GM18502 (cell line): ENCODE data around the gene BRINP1.
A peak's percentile ranks its signal among the peaks of the same experiment; 100 is the strongest.

ENCODE experiments used
- ATAC-seq: cut with Tn5 transposase; IDR thresholded peaks from one replicate; pipeline ENCODE4 v1.9.1; 2021; ENCODE audit warnings: mild to moderate bottlenecking; ENCODE audit not compliant: unreplicated experiment, poor library complexity

Gene BRINP1

DNA sequence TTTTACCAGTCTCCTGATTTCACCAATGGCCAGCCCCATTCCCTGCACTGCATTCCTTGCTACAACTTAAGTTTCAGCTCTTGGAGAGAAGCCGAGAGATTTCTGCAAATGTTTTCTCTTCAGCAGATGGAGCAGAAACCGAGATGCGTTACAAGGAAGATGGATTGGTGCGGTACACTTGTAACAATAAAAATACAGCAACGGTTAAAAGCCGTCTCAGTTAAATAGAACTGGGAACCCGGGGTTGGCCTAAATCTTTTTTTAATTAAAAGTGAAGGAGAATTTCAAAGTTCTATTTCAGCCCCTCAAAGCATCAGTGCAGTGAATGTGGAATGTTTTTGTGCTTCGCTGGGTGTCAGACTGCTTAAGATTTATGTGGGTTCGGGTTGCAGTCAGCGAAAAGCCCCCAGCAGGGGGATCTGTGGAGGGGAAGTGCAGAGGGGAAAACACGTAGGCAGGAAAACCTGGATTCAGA is 19.8 kb downstream of the BRINP1 start:
- no peak for ATAC-seq

DNA sequence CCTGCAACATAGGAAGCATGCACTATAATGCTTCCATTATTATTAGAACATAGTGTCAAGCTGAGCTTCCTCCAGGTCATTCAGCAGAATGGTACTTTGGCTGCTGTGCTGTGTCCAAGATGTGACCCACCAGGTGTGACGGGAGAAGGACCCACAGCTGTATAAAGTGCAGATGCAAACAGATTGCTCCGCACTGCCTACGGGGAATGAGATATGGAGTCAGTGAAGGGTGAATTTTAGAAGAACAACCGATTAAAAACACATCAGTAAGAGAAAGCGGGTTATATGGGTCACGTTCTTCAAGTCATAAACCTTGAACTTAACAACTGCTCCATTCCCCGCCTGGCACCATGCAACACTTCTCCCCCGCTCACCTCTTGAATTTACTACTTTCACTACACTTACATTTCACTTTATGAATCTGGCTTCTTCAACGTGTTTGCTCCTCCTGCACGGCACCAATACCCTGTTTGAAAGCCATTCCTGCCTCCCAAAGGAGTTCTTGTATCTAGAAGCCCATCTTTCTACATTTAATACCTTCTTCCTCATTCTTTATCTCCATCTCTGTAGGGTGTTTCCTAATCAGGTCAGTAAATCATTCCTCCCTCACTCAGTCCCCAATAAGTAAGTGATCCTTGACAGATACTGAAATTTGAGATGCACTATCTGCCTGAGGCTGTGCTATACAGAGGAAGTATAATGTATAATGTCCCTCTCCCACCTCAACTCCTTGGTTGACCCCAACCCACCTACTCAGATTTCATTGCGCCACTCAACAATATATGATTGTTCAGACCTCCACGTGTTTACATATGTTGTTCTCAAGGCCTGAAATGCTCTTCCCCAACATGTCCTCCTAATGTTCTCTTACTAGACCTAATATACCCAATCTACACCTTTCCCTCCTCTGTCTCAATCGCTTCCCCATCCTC is 25.9 kb downstream of the BRINP1 start:
- ATAC-seq = no peak

DNA sequence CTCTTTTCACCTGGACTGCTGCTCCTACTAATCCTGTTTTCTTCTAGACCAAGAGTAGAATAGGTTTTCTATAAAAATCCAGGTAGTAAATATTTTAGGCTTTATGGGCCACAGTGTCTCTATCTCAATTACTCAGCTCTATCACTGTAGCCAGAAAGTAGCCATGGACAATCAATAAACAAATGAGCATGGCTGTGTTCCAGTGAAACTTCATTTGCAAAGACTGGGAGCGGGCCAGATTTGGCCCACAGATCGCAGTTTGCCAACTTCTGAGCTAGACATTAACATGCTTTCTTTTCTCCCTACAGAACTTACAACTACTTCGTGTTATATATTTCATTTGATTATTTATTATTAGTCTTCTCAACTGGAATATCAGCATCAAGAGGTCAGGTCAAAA is 30.2 kb downstream of the BRINP1 start:
- no peak for ATAC-seq

DNA sequence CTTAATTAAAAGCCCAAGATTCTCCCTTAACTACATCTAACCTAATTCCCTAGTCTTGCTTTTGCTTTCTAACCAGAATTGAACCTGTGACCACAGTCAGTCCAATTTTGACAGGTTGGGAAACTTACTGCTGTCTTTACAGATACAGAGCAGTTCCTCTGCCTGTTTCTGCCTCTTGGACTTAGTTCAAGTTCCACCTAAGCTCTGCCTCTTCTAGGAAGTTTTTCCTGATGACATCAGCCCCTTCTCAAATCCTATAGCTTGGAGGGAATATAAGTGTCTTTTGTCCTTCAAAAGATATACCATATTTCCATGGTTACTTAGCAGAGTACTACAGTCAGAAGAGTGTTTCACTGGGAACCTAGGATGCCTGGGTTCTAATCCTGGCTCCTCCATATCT is 31.7 kb downstream of the BRINP1 start:
- no peak for ATAC-seq

GRCh38 chr9:119334745-119335144 is 34.5 kb downstream of the BRINP1 start:
- no peak for ATAC-seq

DNA sequence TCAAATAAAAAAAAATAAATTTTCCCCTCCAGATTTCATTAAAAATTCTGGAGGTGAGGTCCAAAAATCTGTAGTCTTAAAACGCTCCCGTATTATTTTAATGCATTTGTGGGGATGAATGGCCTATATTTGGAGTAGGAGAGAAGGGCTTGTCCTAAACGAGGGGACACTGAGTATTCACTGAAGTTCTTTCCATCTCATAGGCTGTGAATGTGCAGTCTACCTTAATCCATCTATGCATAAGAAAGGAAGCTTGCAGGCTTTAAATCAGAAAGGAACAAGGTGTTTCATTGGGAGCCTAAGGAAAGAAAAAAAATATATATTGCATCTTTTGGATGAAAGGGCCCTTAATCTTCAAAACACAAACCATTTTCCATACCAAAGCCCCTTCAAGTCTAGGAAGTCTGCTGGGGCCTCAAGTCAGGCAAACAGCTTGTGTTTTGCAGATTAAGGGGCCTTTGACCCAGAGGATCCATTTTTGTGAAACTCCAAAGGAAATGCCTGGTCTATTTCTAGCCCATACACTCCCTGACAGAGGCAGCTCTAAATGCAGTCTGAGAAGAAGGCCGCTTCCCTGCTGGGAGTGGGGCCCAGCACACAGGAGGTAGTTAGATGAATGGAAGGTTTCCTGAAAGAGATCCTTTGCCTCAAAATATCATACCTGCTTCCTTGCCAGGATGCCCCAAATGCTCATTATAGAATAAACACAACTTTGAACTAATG is 35.6 kb downstream of the BRINP1 start:
- ATAC-seq = no peak

GRCh38 chr9:119332522-119332921 is 36.7 kb downstream of the BRINP1 start:
- ATAC-seq = no peak

- ATAC-seq = no peak
Observed at GRCh38 chr9:119322184-119322583, 47.1 kb downstream of the BRINP1 start.

DNA sequence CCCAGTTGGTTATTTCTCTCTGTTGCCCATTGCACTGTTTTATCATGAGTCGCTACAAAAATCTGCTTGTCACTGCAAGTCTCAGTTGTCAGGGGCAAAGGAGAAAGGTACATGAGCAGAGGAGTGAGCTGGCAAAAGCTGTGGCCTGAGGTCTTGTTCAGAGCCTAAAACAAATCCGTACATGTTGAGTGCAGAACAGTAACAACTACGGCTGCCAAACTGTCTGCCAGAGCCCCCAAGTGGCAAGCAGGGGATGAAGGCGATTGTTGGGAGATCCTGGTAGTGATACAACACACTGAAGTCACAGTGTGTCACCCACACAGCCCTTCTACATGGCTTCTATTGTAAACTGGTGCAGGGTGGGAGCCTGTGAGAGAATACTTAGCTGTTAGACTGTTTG is 50.9 kb downstream of the BRINP1 start:
- no peak for ATAC-seq

DNA sequence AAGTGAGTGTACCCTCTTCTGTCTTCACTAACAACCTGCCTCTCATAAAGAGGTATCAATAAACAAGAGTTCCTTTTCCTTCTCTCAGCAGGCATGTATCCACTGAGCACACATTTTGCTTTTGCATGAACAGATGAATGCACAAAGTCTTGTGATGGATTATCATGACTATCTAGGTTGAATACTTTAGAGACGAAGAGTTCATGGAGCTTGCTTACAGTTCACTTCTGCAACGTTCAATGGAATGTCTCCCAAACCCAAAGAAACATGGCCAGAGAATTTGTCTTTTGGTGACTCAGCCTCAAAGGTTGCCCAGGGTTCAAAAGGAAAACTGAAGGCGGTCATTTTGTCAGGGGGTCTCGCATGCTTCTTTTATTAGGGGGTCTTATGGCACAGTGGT is 55.4 kb downstream of the BRINP1 start:
- no peak for ATAC-seq

GRCh38 chr9:119310741-119311140 is 58.5 kb downstream of the BRINP1 start:
- no peak for ATAC-seq

- ATAC-seq = no peak
Observed at GRCh38 chr9:119307471-119307870, 61.8 kb downstream of the BRINP1 start.

GRCh38 chr9:119304555-119304954 is 64.7 kb downstream of the BRINP1 start:
- ATAC-seq = no peak

- no peak for ATAC-seq
Observed at GRCh38 chr9:119302988-119303698, 66.1 kb downstream of the BRINP1 start.

GRCh38 chr9:119298076-119298853 is 71.0 kb downstream of the BRINP1 start:
- ATAC-seq = peak; percentile 99

- no peak for ATAC-seq
Observed at GRCh38 chr9:119291554-119291953, 77.7 kb downstream of the BRINP1 start.

- peak; percentile 86 for ATAC-seq
Observed at GRCh38 chr9:119289740-119290433, 79.3 kb downstream of the BRINP1 start.

DNA sequence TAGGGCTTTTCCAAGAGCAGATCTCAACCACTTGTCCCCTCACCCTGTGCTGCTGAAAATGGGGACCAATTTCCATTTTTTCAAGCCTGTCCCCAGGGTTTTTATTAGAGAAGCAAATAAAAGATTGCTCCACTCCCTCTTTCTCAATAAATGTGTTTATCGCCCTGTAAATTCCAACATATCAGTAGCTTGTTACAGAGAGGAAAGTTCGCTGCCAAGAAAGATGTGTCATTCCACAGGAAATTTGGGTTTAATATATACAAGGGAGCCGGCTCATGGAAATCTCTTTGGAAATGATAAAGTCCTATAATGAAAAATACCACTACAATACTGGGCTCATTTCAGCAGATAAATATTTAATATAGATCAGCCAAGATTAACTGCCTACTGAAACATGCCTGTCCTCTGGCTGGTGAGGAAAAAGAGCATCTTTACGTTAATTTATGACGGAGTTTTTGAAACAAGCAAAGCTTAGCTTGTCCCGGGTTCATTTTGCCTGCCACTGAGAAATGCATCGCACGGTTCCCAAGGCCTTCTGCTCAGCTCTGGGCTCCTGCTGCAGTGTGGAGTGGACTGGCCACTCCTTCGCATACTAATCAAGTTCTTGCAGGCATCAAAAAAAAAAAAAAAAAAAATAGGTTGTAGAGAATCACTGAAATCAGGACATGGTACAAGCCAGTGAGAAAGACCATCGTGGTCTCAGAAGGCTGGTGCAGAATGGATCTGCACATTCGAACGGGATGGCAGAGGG is 84.5 kb downstream of the BRINP1 start:
- ATAC-seq = no peak

DNA sequence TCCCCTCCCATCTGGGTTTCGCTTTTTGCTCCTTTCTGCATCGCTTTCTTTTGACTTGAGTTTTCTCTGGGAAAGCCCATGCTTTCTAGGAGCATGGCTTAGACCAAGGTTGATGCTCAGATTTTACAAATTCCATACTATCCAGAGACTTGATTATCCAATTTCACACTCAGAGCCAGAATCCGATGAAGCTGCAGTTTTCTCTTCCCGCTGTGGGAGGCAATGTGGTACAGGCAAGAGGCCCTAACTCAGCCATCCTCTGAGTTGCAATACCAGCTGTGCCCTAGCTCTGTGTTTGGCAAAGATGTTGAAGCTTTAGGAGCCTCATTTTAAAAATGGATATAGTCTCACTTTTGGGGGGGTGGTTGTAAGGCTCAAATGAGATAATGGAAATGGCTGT is 85.1 kb downstream of the BRINP1 start:
- ATAC-seq = no peak
